SU-DHL-6 (cell line): ENCODE measurements around the gene UTY.

Experiments used
- EZH2phosphoT487 ChIP-seq: fragments of 200-600 bp; sonication (generic), shearing (Covaris generic); conservative IDR thresholded peaks from 2 replicates; pipeline ENCODE4 v1.6.1; 2018; ENCODE audit warnings: mild to moderate bottlenecking, antibody characterized with exemption, low read length, moderate library complexity, mixed read lengths
- TF ChIP-seq, protein P1 (sequence below): fragments of 200-600 bp; sonication (generic); IDR thresholded peaks from one replicate; pipeline ENCODE4 v1.5.1; 2017; ENCODE audit warnings: antibody characterized with exemption, mild to moderate bottlenecking, low read length, moderate library complexity; ENCODE audit not compliant: insufficient read depth, poor library complexity, severe bottlenecking

DNA sequence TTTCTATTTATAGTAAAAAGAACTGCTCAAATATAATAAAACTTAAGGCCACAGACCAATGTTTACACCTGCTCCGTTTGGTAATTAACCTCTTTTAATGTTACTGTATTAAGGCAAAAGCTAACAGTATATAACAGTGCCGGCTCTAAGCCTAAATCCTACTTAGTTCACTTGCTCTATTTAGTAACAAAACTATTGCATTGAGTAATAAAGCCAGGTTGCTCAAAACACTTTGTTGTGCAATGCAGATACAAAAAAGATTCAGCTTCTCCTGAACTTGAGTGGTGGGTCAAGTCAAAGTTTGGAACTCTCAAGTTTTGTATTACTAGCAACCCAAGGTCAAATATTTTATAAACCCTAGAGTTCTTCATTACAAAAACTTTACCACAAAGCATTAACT, 116.2 kb downstream of the UTY start:
- TF ChIP-seq, protein P1, sequence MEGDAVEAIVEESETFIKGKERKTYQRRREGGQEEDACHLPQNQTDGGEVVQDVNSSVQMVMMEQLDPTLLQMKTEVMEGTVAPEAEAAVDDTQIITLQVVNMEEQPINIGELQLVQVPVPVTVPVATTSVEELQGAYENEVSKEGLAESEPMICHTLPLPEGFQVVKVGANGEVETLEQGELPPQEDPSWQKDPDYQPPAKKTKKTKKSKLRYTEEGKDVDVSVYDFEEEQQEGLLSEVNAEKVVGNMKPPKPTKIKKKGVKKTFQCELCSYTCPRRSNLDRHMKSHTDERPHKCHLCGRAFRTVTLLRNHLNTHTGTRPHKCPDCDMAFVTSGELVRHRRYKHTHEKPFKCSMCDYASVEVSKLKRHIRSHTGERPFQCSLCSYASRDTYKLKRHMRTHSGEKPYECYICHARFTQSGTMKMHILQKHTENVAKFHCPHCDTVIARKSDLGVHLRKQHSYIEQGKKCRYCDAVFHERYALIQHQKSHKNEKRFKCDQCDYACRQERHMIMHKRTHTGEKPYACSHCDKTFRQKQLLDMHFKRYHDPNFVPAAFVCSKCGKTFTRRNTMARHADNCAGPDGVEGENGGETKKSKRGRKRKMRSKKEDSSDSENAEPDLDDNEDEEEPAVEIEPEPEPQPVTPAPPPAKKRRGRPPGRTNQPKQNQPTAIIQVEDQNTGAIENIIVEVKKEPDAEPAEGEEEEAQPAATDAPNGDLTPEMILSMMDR = no peak
- no peak for TF ChIP-seq EZH2phosphoT487
